ENCODE data around the gene TNFRSF18.
A peak's percentile ranks its signal among the peaks of the same experiment; 100 is the strongest.

The TNFRSF18 gene

GRCh38 chr1:1206966-1207531 is 657 bp upstream of the TNFRSF18 start:
- H3K4me3 ChIP-seq (ENCODE audit: low read depth, low read length) = no peak overlapping the region
- no peaks in the 10 kb centered on the region for H3K9me3 ChIP-seq
- peak; percentile 12 for DNase-seq
- TF ChIP-seq, protein P1, sequence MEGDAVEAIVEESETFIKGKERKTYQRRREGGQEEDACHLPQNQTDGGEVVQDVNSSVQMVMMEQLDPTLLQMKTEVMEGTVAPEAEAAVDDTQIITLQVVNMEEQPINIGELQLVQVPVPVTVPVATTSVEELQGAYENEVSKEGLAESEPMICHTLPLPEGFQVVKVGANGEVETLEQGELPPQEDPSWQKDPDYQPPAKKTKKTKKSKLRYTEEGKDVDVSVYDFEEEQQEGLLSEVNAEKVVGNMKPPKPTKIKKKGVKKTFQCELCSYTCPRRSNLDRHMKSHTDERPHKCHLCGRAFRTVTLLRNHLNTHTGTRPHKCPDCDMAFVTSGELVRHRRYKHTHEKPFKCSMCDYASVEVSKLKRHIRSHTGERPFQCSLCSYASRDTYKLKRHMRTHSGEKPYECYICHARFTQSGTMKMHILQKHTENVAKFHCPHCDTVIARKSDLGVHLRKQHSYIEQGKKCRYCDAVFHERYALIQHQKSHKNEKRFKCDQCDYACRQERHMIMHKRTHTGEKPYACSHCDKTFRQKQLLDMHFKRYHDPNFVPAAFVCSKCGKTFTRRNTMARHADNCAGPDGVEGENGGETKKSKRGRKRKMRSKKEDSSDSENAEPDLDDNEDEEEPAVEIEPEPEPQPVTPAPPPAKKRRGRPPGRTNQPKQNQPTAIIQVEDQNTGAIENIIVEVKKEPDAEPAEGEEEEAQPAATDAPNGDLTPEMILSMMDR (IDR thresholded peaks at IDR 0.05; ENCODE audit: low read depth, low read length) = no peak
- no peaks in the 10 kb centered on the region for H3K36me3 ChIP-seq
- peaks cover 20% of the 10 kb centered on the region for H3K27me3 ChIP-seq
- H3K4me1 ChIP-seq = no peaks in the 10 kb centered on the region

DNA sequence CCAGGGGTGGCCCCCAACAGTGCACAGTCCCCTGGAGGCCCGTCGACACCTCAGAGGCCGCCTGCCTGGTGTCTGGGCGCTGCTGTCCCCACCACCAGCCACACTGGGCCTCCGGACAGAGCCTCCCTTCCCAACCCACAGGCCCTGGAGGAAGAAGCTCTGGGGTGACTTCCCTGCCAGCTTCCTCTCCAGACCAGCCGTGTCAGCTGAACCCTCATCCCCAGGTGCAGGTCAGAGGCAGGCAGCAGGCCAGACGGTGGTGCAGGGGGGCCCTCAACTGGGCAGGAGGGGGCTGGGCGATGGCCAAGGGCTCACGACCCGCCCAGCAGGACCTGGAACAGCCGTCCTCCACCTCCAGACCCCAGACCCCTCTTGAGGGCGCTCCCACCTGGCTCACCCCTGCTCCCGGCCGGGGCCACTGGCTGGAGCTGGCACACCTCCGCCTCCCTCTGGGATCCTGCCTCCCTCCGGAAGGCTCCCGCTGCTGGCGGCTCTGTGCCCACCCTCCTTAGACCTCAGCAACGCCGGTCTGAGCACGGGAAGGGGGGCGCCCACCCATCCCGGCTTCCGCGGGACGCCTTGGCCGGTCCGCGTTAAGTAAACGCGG is 520 bp downstream of the TNFRSF18 start:
- TF ChIP-seq, protein P1 (IDR thresholded peaks at IDR 0.05; ENCODE audit: low read depth, low read length) = no peak
- no peaks in the 10 kb centered on the region for H3K9me3 ChIP-seq
- H3K27me3 ChIP-seq = peaks cover 26% of the 10 kb centered on the region
- H3K4me3 ChIP-seq (ENCODE audit: low read depth, low read length) = no peak overlapping the region
- H3K4me1 ChIP-seq = no peaks in the 10 kb centered on the region
- DNase-seq = peak; percentile 11
- H3K36me3 ChIP-seq = no peaks in the 10 kb centered on the region

DNA sequence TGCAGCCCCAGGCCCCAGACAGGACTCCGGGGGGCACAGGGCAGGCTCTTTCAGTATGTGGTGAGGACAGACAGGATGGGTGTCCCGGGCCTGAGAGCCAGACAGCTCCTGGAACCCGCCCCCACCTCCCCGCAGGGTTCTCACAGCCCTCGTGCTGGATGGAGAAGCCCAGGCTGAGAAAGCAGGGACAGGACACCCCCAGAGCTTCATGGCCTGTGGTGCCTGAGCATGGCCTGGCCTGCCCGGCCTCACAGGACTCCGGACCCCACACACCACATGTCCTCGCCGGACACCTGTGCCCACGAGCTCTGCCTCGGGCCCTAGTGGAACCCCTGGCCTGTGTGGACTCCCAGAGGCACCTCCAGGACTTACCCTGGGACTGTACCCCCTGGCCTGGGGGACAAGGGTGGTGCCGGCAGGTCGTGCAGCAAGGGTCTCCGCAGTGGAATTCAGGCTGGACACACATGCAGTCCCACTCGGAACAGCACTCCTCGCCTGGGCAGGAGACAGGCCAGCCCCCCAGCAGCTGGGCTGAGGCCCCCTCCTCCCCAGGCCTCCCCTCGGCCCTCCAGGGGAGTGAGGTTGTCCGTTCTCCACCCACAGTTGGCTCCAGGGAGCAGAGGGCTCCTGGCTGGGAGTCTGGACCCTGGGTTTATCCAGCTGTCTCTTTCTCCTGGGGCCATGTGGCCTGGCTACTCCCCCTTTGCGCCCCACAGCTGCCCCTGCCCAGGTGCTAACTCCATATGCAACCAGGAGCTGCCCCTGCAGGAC is 1.2 kb downstream of the TNFRSF18 start:
- H3K36me3 ChIP-seq = no peaks in the 10 kb centered on the region

GRCh38 chr1:1204425-1204920 is 1.9 kb downstream of the TNFRSF18 start:
- Histone ChIP-seq H3K9me3 (no peaks in the 10 kb centered on the region), H3K4me1 (no peaks in the 10 kb centered on the region), H3K27me3 (peaks cover 40% of the 10 kb centered on the region), H3K4me3 (ENCODE audit: low read depth, low read length) (no peak overlapping the region), H3K36me3 (no peaks in the 10 kb centered on the region)
- DNase-seq = no peak
- TF ChIP-seq, protein P1 (IDR thresholded peaks at IDR 0.05; ENCODE audit: low read depth, low read length) = no peak

More for the DNA sequence above, 1.2 kb downstream of the TNFRSF18 start:
- peak; percentile 8 for DNase-seq
- H3K27me3 ChIP-seq = peaks cover 33% of the 10 kb centered on the region
- TF ChIP-seq, protein P1 (IDR thresholded peaks at IDR 0.05; ENCODE audit: low read depth, low read length) = no peak
- no peaks in the 10 kb centered on the region for H3K9me3 ChIP-seq
- H3K4me1 ChIP-seq = no peaks in the 10 kb centered on the region
- H3K4me3 ChIP-seq (ENCODE audit: low read depth, low read length) = no peak overlapping the region

DNA sequence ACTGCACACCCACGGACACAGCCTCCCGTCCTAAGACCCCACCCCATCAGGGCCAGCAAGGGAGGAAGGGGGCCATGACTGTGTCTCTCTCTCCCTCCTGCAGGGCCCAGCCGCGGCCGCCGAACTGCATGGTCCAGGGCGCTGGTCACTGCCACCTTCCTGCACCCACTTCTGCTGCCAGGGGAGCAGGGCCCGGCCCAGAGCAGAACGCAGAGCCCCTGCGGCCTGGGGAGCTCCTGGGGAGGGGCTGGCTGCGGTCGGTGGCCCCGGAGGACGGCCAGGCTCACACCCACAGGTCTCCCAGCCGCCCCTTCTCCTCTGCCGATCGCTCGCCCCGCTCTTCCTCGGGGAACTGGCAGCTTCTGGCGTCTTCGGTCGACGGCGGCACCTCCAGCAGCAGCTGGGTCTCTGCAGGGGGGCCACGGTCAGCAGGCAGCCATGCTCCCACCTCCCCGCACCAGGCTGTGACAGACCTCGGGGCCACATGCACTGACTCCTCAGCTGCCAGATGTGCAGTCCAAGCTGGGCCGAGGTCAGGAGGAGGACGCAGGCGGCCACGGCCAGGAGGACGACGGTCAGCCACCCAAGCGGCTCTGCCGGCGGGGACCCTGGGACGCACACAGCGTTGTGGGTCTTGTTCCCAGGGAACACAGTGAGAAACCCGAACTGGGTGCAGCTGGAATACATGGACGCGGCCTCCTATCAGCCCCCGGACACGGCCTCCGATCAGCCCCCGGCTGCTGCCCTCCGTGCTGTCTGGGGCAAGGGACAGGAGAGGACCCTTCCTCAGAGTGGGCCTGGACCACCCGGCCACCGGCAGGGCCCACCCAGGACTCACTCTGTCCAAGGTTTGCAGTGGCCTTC is 2.6 kb downstream of the TNFRSF18 start:
- Histone ChIP-seq H3K9me3 (no peaks in the 10 kb centered on the region), H3K27me3 (peaks cover 41% of the 10 kb centered on the region), H3K4me1 (no peaks in the 10 kb centered on the region), H3K36me3 (no peaks in the 10 kb centered on the region), H3K4me3 (ENCODE audit: low read depth, low read length) (no peak overlapping the region)
- TF ChIP-seq, protein P1 (IDR thresholded peaks at IDR 0.05; ENCODE audit: low read depth, low read length) = no peak
- DNase-seq = peak; percentile 9
